IMR-90 (cell line): ENCODE results near the gene FRY. TPM values are rescaled to one million over a fixed set of nuclear protein-coding genes. Genes with fewer than 3 reads are reported as not detected.

Experiments used
- ATAC-seq: fragments of 200-7000 bp; cut with Tn5 transposase; 2 replicates; pipeline ENCODE4 v1.9.1; 2020; ENCODE audit warnings: low read depth, mild to moderate bottlenecking, moderate library complexity
- BruUV-seq: library from RNA; stranded (reverse); fragments of 400-500 nt; replicated peaks from 2 replicates; lab custom pipeline; 2021; lab: Mats Ljungman, UMichigan
- CTCF ChIA-PET: fragments of 300-600 bp; formaldehyde crosslinking; extraction: SDS; loops from one replicate; lab custom pipeline; 2021; ENCODE audit warnings: antibody characterized with exemption; lab: Yijun Ruan, JAX
- POLR2A ChIA-PET: fragments of 300-600 bp; sonication (Branson Sonifier 250); formaldehyde crosslinking; loops from one replicate; lab custom pipeline; 2022; ENCODE audit warnings: antibody characterized with exemption; ENCODE audit not compliant: unreplicated experiment; lab: Charles Lee
- DNase-seq: peaks from one replicate; pipeline ENCODE4 v3.0.0; 2013
- H2AFZ ChIP-seq: replicated peaks from 2 replicates; pipeline ENCODE3; 2013; ENCODE audit warnings: low read length, mild to moderate bottlenecking; ENCODE audit not compliant: poor library complexity
- H2AK5ac ChIP-seq: 2 replicates; pipeline ENCODE4 v1.6.1; 2013; ENCODE audit warnings: low read depth, low read length, inconsistent platforms
- H2AK9ac ChIP-seq: replicated peaks from 2 replicates; pipeline ENCODE3; 2013; ENCODE audit warnings: mild to moderate bottlenecking, low read depth, low read length, moderate library complexity; ENCODE audit not compliant: poor library complexity
- H2BK120ac ChIP-seq: 2 replicates; pipeline ENCODE4 v1.6.1; 2013; ENCODE audit warnings: low read depth, low read length, inconsistent platforms
- H2BK15ac ChIP-seq: 3 replicates; pipeline ENCODE4 v1.6.1; 2013; ENCODE audit warnings: low read depth, low read length, inconsistent platforms
- H2BK20ac ChIP-seq: 2 replicates; pipeline ENCODE4 v1.6.1; 2013; ENCODE audit warnings: low read depth, mild to moderate bottlenecking, inconsistent platforms, low read length, moderate library complexity
- H2BK5ac ChIP-seq: 2 replicates; pipeline ENCODE4 v1.6.1; 2013; ENCODE audit warnings: mild to moderate bottlenecking, low read depth, low read length, inconsistent platforms; ENCODE audit not compliant: poor library complexity, severe bottlenecking
- H3K14ac ChIP-seq: replicated peaks from 2 replicates; pipeline ENCODE4 v1.6.1; 2013; ENCODE audit warnings: low read depth, low read length, inconsistent platforms
- H3K18ac ChIP-seq: 2 replicates; pipeline ENCODE4 v1.6.1; 2013; ENCODE audit warnings: low read depth, low read length, control low read depth
- H3K23ac ChIP-seq: 2 replicates; pipeline ENCODE4 v1.6.1; 2013; ENCODE audit warnings: low read depth, low read length, inconsistent platforms
- H3K27ac ChIP-seq: 2 replicates; pipeline ENCODE4 v1.5.1; 2013; ENCODE audit warnings: mild to moderate bottlenecking, control low read depth, low read length; ENCODE audit not compliant: insufficient read depth
- H3K27me3 ChIP-seq: 2 replicates; pipeline ENCODE4 v1.6.1; 2013; ENCODE audit warnings: low read length; ENCODE audit not compliant: control insufficient read depth, insufficient read depth
- H3K36me3 ChIP-seq: 2 replicates; pipeline ENCODE4 v1.6.1; 2013; ENCODE audit warnings: low read length, mixed read lengths; ENCODE audit not compliant: control insufficient read depth, insufficient read depth
- H3K4ac ChIP-seq: 2 replicates; pipeline ENCODE4 v1.6.1; 2013; ENCODE audit warnings: low read depth, low read length, inconsistent platforms
- H3K4me1 ChIP-seq: 2 replicates; pipeline ENCODE4 v1.6.1; 2013; ENCODE audit warnings: low read length, mixed read lengths; ENCODE audit not compliant: control insufficient read depth, insufficient read depth
- H3K4me2 ChIP-seq: 2 replicates; pipeline ENCODE4 v1.6.1; 2013; ENCODE audit warnings: low read depth, mild to moderate bottlenecking, control low read depth, low read length, moderate library complexity
- H3K4me3 ChIP-seq: 2 replicates; pipeline ENCODE4 v1.5.1; 2013; ENCODE audit warnings: low read depth, mild to moderate bottlenecking, control low read depth, low read length, moderate library complexity; ENCODE audit not compliant: insufficient read depth
- H3K56ac ChIP-seq: 2 replicates; pipeline ENCODE4 v1.6.1; 2013; ENCODE audit warnings: low read length, inconsistent platforms; ENCODE audit not compliant: insufficient read depth; ENCODE audit errors: extremely low read depth
- H3K79me1 ChIP-seq, 2 experiments: 2 replicates each; pipeline ENCODE4 v1.6.1; 2013; ENCODE audit warnings: low read length in 2 of 2, inconsistent platforms in 1 of 2, low read depth in 1 of 2
- H3K9ac ChIP-seq: 2 replicates; pipeline ENCODE4 v1.6.1; 2013; ENCODE audit warnings: low read depth, low read length, control low read depth
- H3K9me1 ChIP-seq: 2 replicates; pipeline ENCODE4 v1.6.1; 2013; ENCODE audit warnings: low read length, inconsistent platforms; ENCODE audit not compliant: insufficient read depth
- H3K9me3 ChIP-seq: 2 replicates; pipeline ENCODE4 v1.6.1; 2013; ENCODE audit warnings: low read length; ENCODE audit not compliant: control insufficient read depth, insufficient read depth
- H4K20me1 ChIP-seq: 2 replicates; pipeline ENCODE4 v1.6.1; 2013; ENCODE audit warnings: low read length, inconsistent platforms; ENCODE audit not compliant: insufficient read depth
- H4K5ac ChIP-seq: 2 replicates; pipeline ENCODE4 v1.6.1; 2013; ENCODE audit warnings: mild to moderate bottlenecking, low read depth, low read length, control low read depth
- H4K8ac ChIP-seq, 2 experiments: 2 replicates each; pipeline ENCODE4 v1.6.1; 2013; ENCODE audit warnings: low read depth in 2 of 2, low read length in 2 of 2, control low read depth in 1 of 2, inconsistent platforms in 1 of 2
- H4K91ac ChIP-seq: 2 replicates; pipeline ENCODE4 v1.6.1; 2013; ENCODE audit warnings: low read depth, low read length, inconsistent platforms; ENCODE audit not compliant: insufficient read depth
- FOS ChIP-seq: fragments of 150-350 bp; IDR thresholded peaks from 2 replicates; pipeline ENCODE4 v1.6.1; 2016; ENCODE audit warnings: low read depth, low read length
- MAFK ChIP-seq: IDR thresholded peaks from 2 replicates; pipeline ENCODE4 v1.6.1; 2012; ENCODE audit warnings: low read depth, low read length, improper control_type of control experiment
- MAZ ChIP-seq: IDR thresholded peaks from 2 replicates; pipeline ENCODE4 v1.6.1; 2012; ENCODE audit warnings: low read depth, mild to moderate bottlenecking, low read length, improper control_type of control experiment, moderate library complexity, borderline replicate concordance
- MXI1 ChIP-seq: IDR thresholded peaks from 2 replicates; pipeline ENCODE4 v1.6.1; 2012; ENCODE audit warnings: low read depth, mild to moderate bottlenecking, low read length, moderate library complexity, borderline replicate concordance
- RAD21 ChIP-seq: IDR thresholded peaks from 2 replicates; pipeline ENCODE4 v1.6.1; 2012; ENCODE audit warnings: low read length, improper control_type of control experiment
- WGBS, 2 experiments: methylation state at CpG; one replicate each; pipeline versions ENCODE4 v1.1.5 to v1.1.7; 2013; ENCODE audit warnings: missing lambda C conversion rate in 2 of 2; ENCODE audit not compliant: insufficient read length in 1 of 2; ENCODE audit errors: extremely low coverage in 2 of 2; 5-methylcytosine and 5-hydroxymethylcytosine counted together
- dilution Hi-C: fragments of 300-500 bp; cut with HindIII; formaldehyde crosslinking; loops from one replicate; pipeline ENCODE4 v1.14.3; 2018; ENCODE audit warnings: low sequenced_read_pairs; ENCODE audit not compliant: unreplicated experiment
- in situ Hi-C: fragments of 300-500 bp; cut with MboI; formaldehyde crosslinking; loops from 3 replicates; pipeline ENCODE4 v1.14.3; 2019; ENCODE audit warnings: low sequenced_read_pairs, inconsistent platforms, mixed read lengths
- intact Hi-C: fragments of 100-400 bp; cut with micrococcal nuclease; formaldehyde crosslinking; loops from 2 replicates; pipeline ENCODE4 v1.10.0; 2022
- polyA plus RNA-seq, 3 experiments: library from polyadenylated mRNA; depleted of rRNA; stranded (reverse); fragments of >200 nt; gene quantifications; 2 replicates each; pipeline ENCODE4 v1.2.3, GENCODE V29; 2012; ENCODE audit warnings: low replicate concordance in 1 of 3
- total RNA-seq: library from RNA; depleted of rRNA; stranded (reverse); fragments of >200 nt; gene quantifications from 2 replicates; pipeline ENCODE4 v1.2.3, GENCODE V29; 2012
- TF ChIP-seq, protein P1 (sequence below): fragments of 150-350 bp; IDR thresholded peaks from 2 replicates; pipeline ENCODE4 v1.6.1; 2017; ENCODE audit warnings: mild to moderate bottlenecking, antibody characterized with exemption, low read length, low read depth

Gene FRY
- total and polyA plus RNA-seq, 2 of the 4 experiments (the other 2 are of a cell fraction), result 3.0 to 4.8 TPM

DNA sequence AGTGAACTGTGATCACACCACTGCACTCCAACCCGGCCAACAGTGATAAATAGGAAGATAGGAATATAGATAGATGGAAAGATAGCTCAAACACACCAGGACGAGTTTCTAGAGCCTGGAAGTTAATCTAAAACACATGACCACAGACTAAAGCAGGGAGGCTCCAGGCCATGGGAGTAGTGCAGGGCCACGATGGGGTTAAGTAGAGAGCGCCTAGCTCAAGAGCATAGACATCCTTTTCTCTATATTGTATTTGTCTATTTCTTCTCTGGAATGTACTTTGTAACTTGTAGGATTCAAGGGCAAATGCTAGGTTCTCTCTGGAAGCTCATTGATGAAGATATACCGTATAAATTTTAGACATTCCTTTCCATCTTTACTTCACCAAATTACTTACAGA, 214.0 kb downstream of the FRY start:
- dilution Hi-C loops, result no loop called here
- Histone ChIP-seq H2AK9ac (no peak overlapping the region), H3K9me3 (no peaks in the 10 kb centered on the region), H3K36me3 (peaks cover 16% of the 10 kb centered on the region; the same call in 1 of the 2 replicates), H3K4ac (no peak overlapping the region), H4K20me1 (no peaks in the 10 kb centered on the region), H3K27ac (no peak overlapping the region), H2BK120ac (no peak overlapping the region), H4K5ac (no peak overlapping the region), H4K91ac (no peak overlapping the region), H3K56ac (no peak overlapping the region), H3K14ac (no peak overlapping the region), H3K9me1 (peaks cover 2% of the 10 kb centered on the region), H2BK15ac (0 out of 3 replicates have a peak overlapping the region, but pooled peaks have one; percentile 19), H3K9ac (no peak overlapping the region), H3K23ac (no peak overlapping the region), H3K18ac (no peak overlapping the region), H2BK5ac (no peak overlapping the region), H2BK20ac (no peak overlapping the region), H3K4me3 (no peak overlapping the region), H3K79me1 (no peaks in the 10 kb centered on the region), H3K4me1 (peaks cover 3% of the 10 kb centered on the region), H3K27me3 (no peaks in the 10 kb centered on the region), H3K4me2 (no peak overlapping the region), H4K8ac (no peak overlapping the region), H2AK5ac (no peak overlapping the region), H2AFZ (no peak overlapping the region)
- WGBS, 2 experiments, result no CpG with 5 or more reads among the region's 5 CpGs
- intact Hi-C loops, result loop anchor here (5.0 kb wide), 3 partner anchors 223 to 337 kb away; no protein-coding TSS in a partner anchor
- CTCF ChIA-PET, result interaction anchor here (1.1 to 2.7 kb wide), 6 partner anchors 9 to 336 kb away, joined by 3 to 14 read pairs (median 6); no protein-coding TSS in a partner anchor
- TF ChIP-seq FOS, result no peak
- no peak for TF ChIP-seq MAZ
- no peak for TF ChIP-seq MXI1
- TF ChIP-seq MAFK, result no peak
- no peak for TF ChIP-seq RAD21
- TF ChIP-seq, protein P1, sequence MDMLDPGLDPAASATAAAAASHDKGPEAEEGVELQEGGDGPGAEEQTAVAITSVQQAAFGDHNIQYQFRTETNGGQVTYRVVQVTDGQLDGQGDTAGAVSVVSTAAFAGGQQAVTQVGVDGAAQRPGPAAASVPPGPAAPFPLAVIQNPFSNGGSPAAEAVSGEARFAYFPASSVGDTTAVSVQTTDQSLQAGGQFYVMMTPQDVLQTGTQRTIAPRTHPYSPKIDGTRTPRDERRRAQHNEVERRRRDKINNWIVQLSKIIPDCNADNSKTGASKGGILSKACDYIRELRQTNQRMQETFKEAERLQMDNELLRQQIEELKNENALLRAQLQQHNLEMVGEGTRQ, result no peak
- BruUV-seq, result no TSS peak
- in situ Hi-C loops, result no loop called here
- ATAC-seq (no peak), DNase-seq (no peak)
- POLR2A ChIA-PET, result no interaction called here
